IgD-negative memory B cell (primary cell): ENCODE data around the gene RPL4. TPM values are rescaled to one million over a fixed set of nuclear protein-coding genes. Genes with fewer than 3 reads are reported as not detected.
"Not testable (repeated sequence)": the region's sequence is repeated elsewhere in the genome, so short reads cannot be mapped to it uniquely, and the experiment has no call there.

Experiments
- H3K27ac Mint-ChIP-seq, 3 donors: one replicate each; pipeline ENCODE4 v1.8.0; 2020 to 2022; ENCODE audit warnings: mild to moderate bottlenecking in 3 of 3, mixed read lengths in 3 of 3, moderate library complexity in 1 of 3
- H3K27me3 Mint-ChIP-seq: one replicate; pipeline ENCODE4 v1.8.0; 2021; ENCODE audit warnings: mixed read lengths
- H3K36me3 Mint-ChIP-seq: one replicate; pipeline ENCODE4 v1.8.0; 2020; ENCODE audit warnings: mild to moderate bottlenecking, mixed read lengths
- H3K4me1 Mint-ChIP-seq, 3 donors: one replicate each; pipeline ENCODE4 v1.8.0; 2020 to 2022; ENCODE audit warnings: mixed read lengths in 3 of 3, mild to moderate bottlenecking in 1 of 3
- H3K4me3 Mint-ChIP-seq, 4 donors: one replicate each; pipeline ENCODE4 v1.8.0; 2020 to 2022; ENCODE audit warnings: mild to moderate bottlenecking in 4 of 4, mixed read lengths in 4 of 4, moderate library complexity in 3 of 4
- H3K9me3 Mint-ChIP-seq, 3 donors: one replicate each; pipeline ENCODE4 v1.8.0; 2020 to 2021; ENCODE audit warnings: mixed read lengths in 3 of 3, mild to moderate bottlenecking in 1 of 3
- polyA plus RNA-seq: library from polyadenylated mRNA; unstranded; fragments of 300-500 nt; fragmentation: Illumina TruSeq; gene quantifications from one replicate; pipeline ENCODE4 v1.2.3, GENCODE V29; 2021

RPL4 gene
- polyA plus RNA-seq, 1 donor from 2014 or later = 1,406 TPM

GRCh38 chr15:66500346-66500745 lies 4.3 kb downstream of the RPL4 start:
- H3K27me3 Mint-ChIP-seq, H3K36me3 Mint-ChIP-seq, H3K9me3 Mint-ChIP-seq: not testable (repeated sequence)
- Mint-ChIP-seq H3K4me1 (peaks cover 32 to 46% (median 42%) of the 10 kb centered on the region in 3 donors), H3K27ac (peak overlapping the region; percentile 47 to 97 (median 72)), H3K4me3 (peak overlapping the region in 2 of 4 donors; percentile 31 to 98)

GRCh38 chr15:66498501-66499386 lies 5.9 kb downstream of the RPL4 start:
- H3K36me3 Mint-ChIP-seq = no peaks in the 10 kb centered on the region
- H3K4me1 Mint-ChIP-seq = peaks cover 24 to 46% (median 30%) of the 10 kb centered on the region in 3 donors
- no peaks in the 10 kb centered on the region for H3K9me3 Mint-ChIP-seq
- no peaks in the 10 kb centered on the region for H3K27me3 Mint-ChIP-seq
- H3K27ac Mint-ChIP-seq = peak overlapping the region; percentile 84 to 99 (median 97)
- H3K4me3 Mint-ChIP-seq = peak overlapping the region in 2 of 4 donors; percentile 96 to 98

GRCh38 chr15:66497502-66498455 lies 6.9 kb downstream of the RPL4 start, which contains the start of gene SNAPC5:
Gene SNAPC5, minus strand, starts transcription at chr15:66497762. Its CDS starts 31 bp downstream, at chr15:66497731.
- H3K36me3 Mint-ChIP-seq = no peaks in the 10 kb centered on the region

DNA sequence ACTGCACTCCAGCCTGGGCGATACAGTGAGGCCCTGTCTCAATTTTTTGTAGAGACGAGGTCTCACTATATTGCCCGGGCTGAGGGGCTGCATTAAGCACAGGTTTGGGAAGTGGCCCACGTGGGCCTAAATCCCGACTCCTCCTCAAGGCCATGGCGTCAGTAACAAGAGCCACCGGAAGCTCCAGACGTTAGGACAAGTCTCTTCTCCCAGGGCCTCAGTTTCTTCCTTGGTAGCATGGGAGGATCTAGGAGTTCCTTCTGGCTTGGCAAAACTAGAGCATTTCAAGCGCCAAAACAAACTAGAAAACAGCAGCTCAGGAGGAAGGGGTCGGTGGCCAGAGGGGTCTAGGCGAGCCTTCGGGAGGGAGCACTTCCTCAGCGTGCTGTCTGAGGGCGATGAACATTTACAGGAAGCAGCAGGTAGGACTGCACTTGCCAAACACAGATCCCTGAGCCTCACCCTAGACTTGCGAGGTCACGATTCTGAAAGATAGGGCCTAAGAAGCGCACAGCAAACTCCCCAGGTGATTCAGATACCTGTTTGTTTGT lies 7.6 kb downstream of the RPL4 start:
- Mint-ChIP-seq H3K4me3 (peak overlapping the region; percentile 92 to 98 (median 97)), H3K9me3 (no peaks in the 10 kb centered on the region), H3K36me3 (no peaks in the 10 kb centered on the region), H3K4me1 (peaks cover 11 to 30% (median 18%) of the 10 kb centered on the region in 3 donors), H3K27ac (peak overlapping the region; percentile 97 to 99 (median 99)), H3K27me3 (no peaks in the 10 kb centered on the region)

More at GRCh38 chr15:66497502-66498455, 6.9 kb downstream of the RPL4 start, which contains the start of gene SNAPC5:
- Mint-ChIP-seq H3K27ac (peak within 1 kb of the TSS; percentile 97 to 99 (median 99)), H3K4me3 (peak within 1 kb of the TSS; percentile 92 to 98 (median 97)), H3K27me3 (no peaks in the 10 kb centered on the region), H3K9me3 (no peaks in the 10 kb centered on the region), H3K4me1 (peaks cover 15 to 36% (median 26%) of the 10 kb centered on the region in 3 donors)

GRCh38 chr15:66494262-66494661 lies 10.4 kb downstream of the RPL4 start:
- peaks cover 2% of the 10 kb centered on the region for H3K36me3 Mint-ChIP-seq
- peak overlapping the region in 1 of 3 donors; percentile 4 for H3K27ac Mint-ChIP-seq
- H3K9me3 Mint-ChIP-seq = no peaks in the 10 kb centered on the region
- no peaks in the 10 kb centered on the region for H3K27me3 Mint-ChIP-seq
- peak overlapping the region in 1 of 4 donors; percentile 25 for H3K4me3 Mint-ChIP-seq
- peaks cover 11 to 21% (median 12%) of the 10 kb centered on the region in 3 donors for H3K4me1 Mint-ChIP-seq

GRCh38 chr15:66491846-66492245 lies 12.8 kb downstream of the RPL4 start:
- Mint-ChIP-seq H3K4me1 (peaks cover 3 to 7% (median 4%) of the 10 kb centered on the region in 3 donors), H3K27me3 (no peaks in the 10 kb centered on the region), H3K36me3 (peaks cover 6% of the 10 kb centered on the region), H3K27ac (no peak overlapping the region), H3K4me3 (no peak overlapping the region), H3K9me3 (no peaks in the 10 kb centered on the region)

DNA sequence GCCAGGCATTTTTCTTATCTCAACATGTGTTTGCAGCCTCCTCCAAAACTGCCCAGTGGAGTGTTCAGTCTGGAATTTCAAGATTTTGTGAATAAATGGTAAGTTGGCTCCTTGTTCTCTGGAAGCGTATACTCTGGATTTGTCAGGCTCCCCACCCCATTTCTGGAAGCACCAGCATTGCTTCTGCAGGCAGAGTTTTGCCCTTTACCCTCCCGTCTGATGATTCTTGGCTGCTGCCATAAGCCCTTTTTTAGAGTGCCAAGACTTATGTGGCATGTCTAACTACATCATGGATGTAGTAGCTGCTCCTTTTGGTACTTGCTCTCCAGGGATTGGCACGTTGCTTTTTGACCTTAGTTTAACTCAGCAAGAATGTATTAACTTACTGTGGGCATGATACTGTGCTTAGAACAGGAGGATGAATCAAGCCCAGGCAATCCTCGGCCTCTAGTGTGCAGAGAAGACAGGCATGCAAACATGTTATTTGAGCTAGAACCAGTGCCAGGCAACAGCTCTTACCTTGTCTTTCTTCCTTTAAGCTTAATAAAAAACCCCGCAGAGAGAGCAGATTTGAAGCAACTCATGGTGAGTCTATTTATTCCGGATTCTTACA lies 15.4 kb downstream of the RPL4 start:
- Mint-ChIP-seq H3K4me1 (peaks cover 0 to 2% (median 0%) of the 10 kb centered on the region in 3 donors), H3K27me3 (no peaks in the 10 kb centered on the region), H3K9me3 (no peaks in the 10 kb centered on the region), H3K4me3 (peak overlapping the region in 1 of 4 donors; percentile 18), H3K36me3 (peaks cover 6% of the 10 kb centered on the region), H3K27ac (peak overlapping the region in 1 of 3 donors; percentile 53)

GRCh38 chr15:66488525-66488924 lies 16.1 kb downstream of the RPL4 start:
- no peaks in the 10 kb centered on the region for H3K9me3 Mint-ChIP-seq
- peak overlapping the region in 1 of 4 donors; percentile 38 for H3K4me3 Mint-ChIP-seq
- peak overlapping the region in 1 of 3 donors; percentile 53 for H3K27ac Mint-ChIP-seq
- H3K27me3 Mint-ChIP-seq = no peaks in the 10 kb centered on the region
- no peaks in the 10 kb centered on the region for H3K4me1 Mint-ChIP-seq
- H3K36me3 Mint-ChIP-seq = peaks cover 6% of the 10 kb centered on the region

GRCh38 chr15:66486887-66487286 lies 17.8 kb downstream of the RPL4 start:
- Mint-ChIP-seq H3K27ac (no peak overlapping the region), H3K4me1 (no peaks in the 10 kb centered on the region), H3K27me3 (no peaks in the 10 kb centered on the region), H3K36me3 (peaks cover 9% of the 10 kb centered on the region), H3K9me3 (no peaks in the 10 kb centered on the region), H3K4me3 (no peak overlapping the region)

DNA sequence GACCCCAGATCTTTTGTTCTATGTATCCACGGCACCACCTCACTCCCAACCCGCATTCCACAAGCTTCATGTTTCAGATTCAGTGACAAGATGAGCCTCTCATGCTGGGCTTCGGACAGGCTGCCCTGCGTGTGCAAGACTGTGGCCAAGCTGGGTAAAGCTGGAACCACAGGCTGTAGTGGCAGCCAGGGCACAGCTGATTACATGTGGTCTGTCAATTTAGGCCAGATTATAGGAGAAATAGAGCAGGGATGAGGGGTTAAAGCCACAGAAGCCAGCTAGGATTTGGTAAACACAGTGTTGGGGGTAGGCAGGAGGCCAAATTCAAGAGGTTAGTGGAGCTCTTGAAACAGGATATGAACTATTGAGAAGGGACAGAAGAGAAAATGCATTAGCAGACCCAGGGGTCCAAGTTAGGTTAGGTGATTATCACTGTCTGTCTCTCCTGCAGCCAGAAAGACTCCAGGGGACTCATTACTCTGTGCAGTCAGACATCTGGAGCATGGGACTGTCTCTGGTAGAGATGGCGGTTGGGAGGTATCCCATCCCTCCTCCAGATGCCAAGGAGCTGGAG lies 20.0 kb downstream of the RPL4 start:
- H3K27me3 Mint-ChIP-seq = no peaks in the 10 kb centered on the region
- H3K9me3 Mint-ChIP-seq = no peaks in the 10 kb centered on the region
- H3K36me3 Mint-ChIP-seq = peaks cover 9% of the 10 kb centered on the region
- H3K4me1 Mint-ChIP-seq = peaks cover 0 to 3% (median 0%) of the 10 kb centered on the region in 3 donors
- H3K4me3 Mint-ChIP-seq = no peak overlapping the region
- no peak overlapping the region for H3K27ac Mint-ChIP-seq

DNA sequence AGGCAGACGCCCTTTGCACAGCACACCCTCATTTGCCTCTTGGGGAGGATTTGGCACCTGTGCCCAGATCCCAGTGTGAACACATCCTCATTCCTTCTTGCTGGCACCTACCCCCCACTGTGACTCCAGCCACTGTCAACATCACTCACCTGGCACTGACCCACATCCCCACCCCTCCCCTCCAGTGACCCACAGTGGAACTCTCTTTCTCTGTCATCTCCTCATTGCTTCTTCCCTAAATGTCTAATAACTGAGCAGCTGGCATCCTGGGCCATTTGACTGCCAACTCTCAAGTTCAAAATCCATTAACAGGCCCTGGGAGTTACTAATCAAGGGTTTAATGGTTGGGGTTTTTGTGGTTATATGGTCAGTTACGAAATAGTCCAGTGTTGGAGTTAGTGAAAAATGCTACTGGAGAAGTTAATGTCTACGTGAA lies 21.5 kb downstream of the RPL4 start:
- no peak overlapping the region for H3K4me3 Mint-ChIP-seq
- peaks cover 0 to 3% (median 0%) of the 10 kb centered on the region in 3 donors for H3K4me1 Mint-ChIP-seq
- H3K27me3 Mint-ChIP-seq = no peaks in the 10 kb centered on the region
- peaks cover 6% of the 10 kb centered on the region for H3K36me3 Mint-ChIP-seq
- H3K27ac Mint-ChIP-seq = no peak overlapping the region
- H3K9me3 Mint-ChIP-seq = no peaks in the 10 kb centered on the region

DNA sequence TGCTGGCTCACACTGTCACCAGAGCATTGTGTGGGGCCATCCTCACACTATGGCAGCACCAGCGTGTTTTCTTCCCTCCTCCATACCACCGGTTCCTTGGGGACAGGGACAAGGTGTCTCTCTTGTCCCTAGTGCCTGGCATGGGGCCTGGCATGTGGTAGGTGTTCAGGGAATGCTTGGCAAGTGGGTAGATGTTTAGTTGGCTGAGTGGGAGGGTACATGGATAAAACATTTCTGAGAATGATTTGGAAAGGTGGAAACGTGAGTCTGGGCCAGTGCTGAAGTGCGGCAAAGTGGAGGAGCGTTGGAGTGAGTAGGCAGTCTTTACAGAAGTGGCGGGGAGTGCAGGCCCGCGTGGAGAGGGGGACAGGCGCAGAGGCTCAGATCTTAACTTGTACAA lies 22.1 kb downstream of the RPL4 start:
- peaks cover 5% of the 10 kb centered on the region for H3K36me3 Mint-ChIP-seq
- H3K4me3 Mint-ChIP-seq = no peak overlapping the region
- no peaks in the 10 kb centered on the region for H3K27me3 Mint-ChIP-seq
- H3K4me1 Mint-ChIP-seq = peaks cover 0 to 3% (median 0%) of the 10 kb centered on the region in 3 donors
- H3K27ac Mint-ChIP-seq = peak overlapping the region in 1 of 3 donors; percentile 22
- H3K9me3 Mint-ChIP-seq = no peaks in the 10 kb centered on the region

DNA sequence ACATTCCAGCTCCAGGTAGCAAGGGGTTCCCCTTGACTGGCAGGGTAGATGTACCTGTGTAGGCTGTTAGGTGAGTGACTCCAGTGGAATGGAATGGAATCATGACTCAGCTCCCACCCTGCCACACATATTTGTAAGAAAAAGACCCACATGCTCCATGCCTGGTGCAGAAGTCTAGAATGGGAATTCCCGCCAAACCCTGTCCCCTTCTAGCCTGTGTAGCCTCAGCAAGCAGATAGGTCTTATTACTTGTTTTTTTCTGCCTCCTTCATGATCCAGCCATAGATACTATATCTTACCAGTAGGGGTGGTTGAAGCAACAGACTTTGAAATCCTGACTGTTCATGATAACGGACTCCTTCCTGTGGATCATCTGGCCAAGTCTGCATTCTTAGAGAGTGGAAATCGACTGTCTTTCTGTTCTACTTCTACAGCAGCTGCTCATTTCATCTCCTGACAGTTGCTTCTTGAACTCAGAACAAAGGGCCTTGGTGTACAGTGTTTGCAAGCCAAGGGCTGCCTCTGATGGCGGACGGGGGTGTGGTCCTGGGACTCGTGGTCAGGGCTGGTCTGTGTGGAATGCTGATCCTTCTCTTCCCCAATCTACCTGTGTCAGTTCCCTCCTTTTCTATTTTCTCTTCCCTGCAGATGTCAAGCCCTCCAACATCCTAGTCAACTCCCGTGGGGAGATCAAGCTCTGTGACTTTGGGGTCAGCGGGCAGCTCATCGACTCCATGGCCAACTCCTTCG lies 23.4 kb downstream of the RPL4 start:
- H3K4me1 Mint-ChIP-seq = peaks cover 0 to 7% (median 2%) of the 10 kb centered on the region in 3 donors
- H3K36me3 Mint-ChIP-seq = peaks cover 5% of the 10 kb centered on the region
- H3K27ac Mint-ChIP-seq = peak overlapping the region in 1 of 3 donors; percentile 57
- H3K27me3 Mint-ChIP-seq = no peaks in the 10 kb centered on the region
- no peak overlapping the region for H3K4me3 Mint-ChIP-seq
- no peaks in the 10 kb centered on the region for H3K9me3 Mint-ChIP-seq
